ENCODE results near the gene VAV2.

VAV2 gene

GRCh38 chr9:133760713-133761290 lies 231.3 kb downstream of the VAV2 start:
- no peak overlapping the region for H3K4me3 ChIP-seq (ENCODE audit: low read depth, low read length)
- no peak for DNase-seq (ENCODE audit: low read depth)
- TF ChIP-seq CTCF (IDR thresholded peaks at IDR 0.05; ENCODE audit: insufficient read depth, low read depth, low read length, missing control alignments) = no peak

GRCh38 chr9:133759946-133760345 lies 232.2 kb downstream of the VAV2 start:
- H3K4me3 ChIP-seq (ENCODE audit: low read depth, low read length) = no peak overlapping the region
- TF ChIP-seq CTCF (IDR thresholded peaks at IDR 0.05; ENCODE audit: insufficient read depth, low read depth, low read length, missing control alignments) = no peak
- no peak for DNase-seq (ENCODE audit: low read depth)

- TF ChIP-seq CTCF (IDR thresholded peaks at IDR 0.05; ENCODE audit: insufficient read depth, low read depth, low read length, missing control alignments) = no peak
- H3K4me3 ChIP-seq (ENCODE audit: low read depth, low read length) = no peak overlapping the region
- DNase-seq (ENCODE audit: low read depth) = no peak
Measured at GRCh38 chr9:133759146-133759900, 232.8 kb downstream of the VAV2 start.

GRCh38 chr9:133758228-133758627 lies 233.9 kb downstream of the VAV2 start:
- DNase-seq (ENCODE audit: low read depth) = no peak
- no peak overlapping the region for H3K4me3 ChIP-seq (ENCODE audit: low read depth, low read length)
- TF ChIP-seq CTCF (IDR thresholded peaks at IDR 0.05; ENCODE audit: insufficient read depth, low read depth, low read length, missing control alignments) = no peak

- no peak for DNase-seq (ENCODE audit: low read depth)
- TF ChIP-seq CTCF (IDR thresholded peaks at IDR 0.05; ENCODE audit: insufficient read depth, low read depth, low read length, missing control alignments) = no peak
- no peak overlapping the region for H3K4me3 ChIP-seq (ENCODE audit: low read depth, low read length)
Measured at GRCh38 chr9:133754688-133755227, 237.4 kb downstream of the VAV2 start.

GRCh38 chr9:133754187-133754586 lies 237.9 kb downstream of the VAV2 start:
- no peak for DNase-seq (ENCODE audit: low read depth)
- no peak for TF ChIP-seq CTCF (IDR thresholded peaks at IDR 0.05; ENCODE audit: insufficient read depth, low read depth, low read length, missing control alignments)

More at GRCh38 chr9:133754187-133754586, 237.9 kb downstream of the VAV2 start:
- no peak overlapping the region for H3K4me3 ChIP-seq (ENCODE audit: low read depth, low read length)
